GM12872 (cell line): ENCODE data around the gene STIL.

Experiments
- TF ChIP-seq, protein P1 (sequence below): IDR thresholded peaks from 3 replicates; pipeline ENCODE4 v1.5.1; 2011; ENCODE audit warnings: low read depth, mild to moderate bottlenecking, low read length, moderate library complexity; ENCODE audit not compliant: insufficient read depth

Gene STIL

GRCh38 chr1:47338249-47339077 lies 24.5 kb upstream of the STIL start:
- TF ChIP-seq, protein P1, sequence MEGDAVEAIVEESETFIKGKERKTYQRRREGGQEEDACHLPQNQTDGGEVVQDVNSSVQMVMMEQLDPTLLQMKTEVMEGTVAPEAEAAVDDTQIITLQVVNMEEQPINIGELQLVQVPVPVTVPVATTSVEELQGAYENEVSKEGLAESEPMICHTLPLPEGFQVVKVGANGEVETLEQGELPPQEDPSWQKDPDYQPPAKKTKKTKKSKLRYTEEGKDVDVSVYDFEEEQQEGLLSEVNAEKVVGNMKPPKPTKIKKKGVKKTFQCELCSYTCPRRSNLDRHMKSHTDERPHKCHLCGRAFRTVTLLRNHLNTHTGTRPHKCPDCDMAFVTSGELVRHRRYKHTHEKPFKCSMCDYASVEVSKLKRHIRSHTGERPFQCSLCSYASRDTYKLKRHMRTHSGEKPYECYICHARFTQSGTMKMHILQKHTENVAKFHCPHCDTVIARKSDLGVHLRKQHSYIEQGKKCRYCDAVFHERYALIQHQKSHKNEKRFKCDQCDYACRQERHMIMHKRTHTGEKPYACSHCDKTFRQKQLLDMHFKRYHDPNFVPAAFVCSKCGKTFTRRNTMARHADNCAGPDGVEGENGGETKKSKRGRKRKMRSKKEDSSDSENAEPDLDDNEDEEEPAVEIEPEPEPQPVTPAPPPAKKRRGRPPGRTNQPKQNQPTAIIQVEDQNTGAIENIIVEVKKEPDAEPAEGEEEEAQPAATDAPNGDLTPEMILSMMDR: no peak

DNA sequence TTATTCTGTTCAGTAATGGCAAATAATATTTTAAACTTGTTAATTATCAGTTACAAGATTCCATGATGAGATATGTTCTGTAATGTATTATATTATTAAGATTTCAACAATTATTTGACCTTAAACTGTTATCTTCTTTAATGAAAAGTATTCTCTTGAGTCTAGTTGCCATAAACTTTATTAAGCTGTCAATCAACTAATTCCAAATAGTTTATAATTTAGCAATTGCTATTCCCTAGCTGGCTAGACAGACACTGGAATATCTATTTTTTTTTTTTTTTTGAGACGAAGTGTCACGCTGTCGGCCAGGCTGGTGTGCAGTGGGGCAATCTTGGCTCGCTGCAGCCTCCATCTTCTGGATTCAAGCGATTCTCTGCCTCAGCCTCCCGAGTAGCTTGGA lies 23.4 kb upstream of the STIL start:
- TF ChIP-seq, protein P1: no peak

DNA sequence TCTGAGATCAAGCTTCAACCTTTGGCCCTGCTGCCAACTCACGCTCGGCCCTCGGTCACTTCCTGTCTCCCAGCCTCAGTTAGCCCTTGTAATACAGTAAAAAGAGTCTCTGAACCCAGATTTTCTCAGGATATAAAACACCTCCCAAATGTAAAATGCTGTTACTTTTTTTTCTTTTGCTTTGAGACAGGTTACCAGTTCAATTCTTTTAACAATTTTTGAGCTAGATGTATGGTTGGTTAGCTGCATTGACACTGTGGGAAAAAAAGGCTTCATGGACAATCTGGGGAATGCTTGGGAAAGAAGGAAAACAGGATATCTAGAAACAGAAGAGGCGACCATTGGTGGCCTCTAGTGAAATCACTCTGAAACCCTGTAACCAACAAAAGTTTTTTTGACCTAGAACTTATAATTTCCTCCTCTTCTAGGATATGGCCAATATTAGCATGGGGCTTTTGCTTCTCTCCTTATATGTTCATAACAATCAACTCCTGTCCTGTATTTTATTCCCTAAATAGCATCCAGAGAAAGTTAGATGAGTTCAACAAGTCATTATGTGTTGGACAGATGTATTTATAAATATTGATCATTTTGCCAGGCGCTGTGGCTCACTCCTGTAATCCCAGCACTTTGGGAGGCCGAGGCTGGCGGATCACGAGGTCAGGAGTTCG lies 21.0 kb upstream of the STIL start:
- TF ChIP-seq, protein P1: no peak

DNA sequence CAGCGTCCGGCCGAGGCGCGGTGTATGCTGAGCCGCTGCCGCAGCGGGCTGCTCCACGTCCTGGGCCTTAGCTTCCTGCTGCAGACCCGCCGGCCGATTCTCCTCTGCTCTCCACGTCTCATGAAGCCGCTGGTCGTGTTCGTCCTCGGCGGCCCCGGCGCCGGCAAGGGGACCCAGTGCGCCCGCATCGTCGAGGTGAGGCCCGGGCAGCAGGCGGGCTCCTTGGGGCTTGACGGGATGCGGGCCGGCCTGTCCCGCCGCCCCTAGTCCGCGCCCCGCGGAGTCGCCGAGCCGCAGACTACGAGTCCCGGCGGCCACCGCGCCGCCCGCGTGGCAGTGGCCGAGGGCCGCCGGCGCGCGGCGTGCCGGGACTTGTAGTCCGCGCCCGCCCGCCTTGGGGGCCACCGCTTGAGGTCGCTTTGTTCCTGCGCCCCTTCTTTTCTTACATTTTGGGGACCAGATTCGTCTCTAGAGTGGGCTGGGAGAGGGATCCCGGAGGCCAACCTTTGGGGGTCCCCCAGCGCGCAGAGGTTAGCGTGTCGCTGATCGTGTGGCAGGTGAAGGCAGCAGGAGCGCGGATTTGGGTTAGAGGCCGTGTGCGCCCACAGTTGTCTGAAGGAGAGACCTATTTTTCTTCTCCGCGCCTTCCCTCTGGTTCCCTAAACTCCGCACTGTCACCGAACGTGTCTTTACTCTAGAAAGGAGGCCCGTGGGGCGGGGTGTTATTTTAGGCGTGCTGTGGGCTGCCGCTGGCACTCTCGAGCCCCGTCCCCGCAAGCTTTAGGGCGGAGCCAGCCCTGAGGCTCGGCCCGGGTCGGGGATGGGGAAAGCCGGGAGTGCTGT lies 20.2 kb upstream of the STIL start:
- TF ChIP-seq, protein P1: peak; percentile 37; the same call in 2 of the 3 replicates

- TF ChIP-seq, protein P1: no peak
These were observed 19.6 kb upstream of the STIL start, which contains the start of gene CMPK1 for GRCh38 chr1:47333578-47333921. Gene CMPK1, plus strand, starts transcription at chr1:47333790. Its CDS starts 156 bp downstream, at chr1:47333946.

- TF ChIP-seq, protein P1: no peak
These were observed 19.0 kb upstream of the STIL start for GRCh38 chr1:47332779-47333577.
